ENCODE results near the gene PARN.
"Not testable (repeated sequence)": the region's sequence is repeated elsewhere in the genome, so short reads cannot be mapped to it uniquely, and the experiment has no call there.

PARN gene

DNA sequence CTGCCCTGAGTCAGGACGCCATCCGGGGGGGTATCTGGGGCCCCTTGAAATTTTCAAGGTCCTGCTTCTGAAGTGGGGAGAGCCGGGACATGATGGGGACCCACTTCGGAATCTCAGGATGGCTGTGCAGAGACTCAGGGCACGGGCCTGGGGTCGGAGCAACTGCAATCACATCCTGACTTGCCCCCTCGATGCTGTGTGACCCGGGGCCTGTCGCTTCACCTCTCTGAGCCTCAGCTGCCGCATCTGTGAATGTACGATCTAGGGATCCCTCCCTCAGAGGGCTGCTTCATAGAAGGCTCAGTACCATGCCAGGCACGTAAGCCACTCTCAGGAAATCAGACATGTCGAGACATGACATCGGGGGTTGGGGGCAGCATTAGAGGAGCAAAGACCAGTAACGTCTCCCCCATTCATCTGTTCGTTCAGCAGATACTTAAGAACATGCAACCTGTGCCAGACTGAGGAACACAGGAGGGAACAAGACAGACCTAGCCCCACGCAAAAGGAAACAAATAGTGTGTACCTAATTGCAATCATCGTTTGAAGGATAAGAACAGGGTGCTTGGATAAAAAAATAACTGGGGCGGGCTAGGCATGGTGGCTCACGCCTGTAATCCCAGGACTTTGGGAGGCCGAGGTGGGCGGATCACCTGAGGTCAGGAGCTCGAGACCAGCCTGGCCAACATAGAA, 229.6 kb downstream of the PARN start:
- H3K27ac ChIP-seq = no peak overlapping the region

DNA sequence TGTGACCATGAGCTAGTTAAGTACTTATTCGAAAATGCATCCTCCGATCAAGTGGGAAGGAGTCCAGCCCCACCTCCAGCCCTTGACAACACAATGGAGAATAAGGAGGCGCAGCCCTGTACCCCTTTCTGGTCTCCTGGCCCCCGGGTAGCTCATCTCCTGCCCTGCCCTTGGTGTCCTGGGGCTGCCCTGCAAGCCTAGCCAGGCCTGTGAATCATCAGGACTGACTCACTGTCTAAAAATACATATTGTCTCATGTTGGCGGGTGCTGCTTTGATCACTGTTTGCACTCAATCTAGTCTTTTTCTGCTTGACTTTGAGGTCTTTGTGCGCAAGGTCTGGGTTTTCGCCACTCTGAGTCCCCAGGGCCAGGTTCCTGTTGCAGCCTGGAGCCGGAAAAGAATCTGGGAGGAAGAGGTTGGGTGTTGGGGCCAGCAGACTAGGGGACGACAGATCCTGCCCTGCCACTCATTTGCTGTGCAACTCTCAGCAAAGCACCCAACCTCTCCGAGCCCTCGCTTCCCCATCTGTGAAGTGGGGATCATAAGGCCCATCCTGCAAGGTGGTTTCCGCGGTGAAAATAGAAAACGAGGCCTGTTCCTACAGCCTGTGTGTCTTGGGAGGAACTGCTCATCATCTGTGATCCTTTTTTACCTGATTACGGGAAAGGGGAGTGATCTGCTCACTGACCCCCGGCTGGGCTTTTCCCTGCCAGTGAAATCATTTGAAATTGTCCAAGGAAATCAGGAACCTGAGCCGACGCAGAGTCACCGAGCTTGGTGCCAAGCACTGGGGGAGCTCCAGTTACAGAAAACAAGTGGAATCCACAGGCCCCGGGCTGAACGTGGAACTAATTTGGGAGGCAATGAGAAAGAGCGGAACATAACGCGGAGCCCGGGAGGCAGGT, 230.4 kb downstream of the PARN start:
- no peak for DNase-seq
- Histone ChIP-seq H3K4me3 (ENCODE audit: low read depth, low read length) (no peak overlapping the region), H3K36me3 (no peaks in the 10 kb centered on the region), H3K9me3 (ENCODE audit: severe bottlenecking) (no peaks in the 10 kb centered on the region), H3K27me3 (ENCODE audit: insufficient read depth, low read depth, severe bottlenecking) (no peaks in the 10 kb centered on the region), H3K27ac (no peak overlapping the region)
- TF ChIP-seq, protein P1, sequence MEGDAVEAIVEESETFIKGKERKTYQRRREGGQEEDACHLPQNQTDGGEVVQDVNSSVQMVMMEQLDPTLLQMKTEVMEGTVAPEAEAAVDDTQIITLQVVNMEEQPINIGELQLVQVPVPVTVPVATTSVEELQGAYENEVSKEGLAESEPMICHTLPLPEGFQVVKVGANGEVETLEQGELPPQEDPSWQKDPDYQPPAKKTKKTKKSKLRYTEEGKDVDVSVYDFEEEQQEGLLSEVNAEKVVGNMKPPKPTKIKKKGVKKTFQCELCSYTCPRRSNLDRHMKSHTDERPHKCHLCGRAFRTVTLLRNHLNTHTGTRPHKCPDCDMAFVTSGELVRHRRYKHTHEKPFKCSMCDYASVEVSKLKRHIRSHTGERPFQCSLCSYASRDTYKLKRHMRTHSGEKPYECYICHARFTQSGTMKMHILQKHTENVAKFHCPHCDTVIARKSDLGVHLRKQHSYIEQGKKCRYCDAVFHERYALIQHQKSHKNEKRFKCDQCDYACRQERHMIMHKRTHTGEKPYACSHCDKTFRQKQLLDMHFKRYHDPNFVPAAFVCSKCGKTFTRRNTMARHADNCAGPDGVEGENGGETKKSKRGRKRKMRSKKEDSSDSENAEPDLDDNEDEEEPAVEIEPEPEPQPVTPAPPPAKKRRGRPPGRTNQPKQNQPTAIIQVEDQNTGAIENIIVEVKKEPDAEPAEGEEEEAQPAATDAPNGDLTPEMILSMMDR (IDR thresholded peaks at IDR 0.05; ENCODE audit: low read depth, low read length) = no peak

More for the DNA sequence above, 229.6 kb downstream of the PARN start:
- DNase-seq = peak; percentile 36
- H3K36me3 ChIP-seq = no peaks in the 10 kb centered on the region
- no peaks in the 10 kb centered on the region for H3K9me3 ChIP-seq (ENCODE audit: severe bottlenecking)
- no peaks in the 10 kb centered on the region for H3K27me3 ChIP-seq (ENCODE audit: insufficient read depth, low read depth, severe bottlenecking)
- TF ChIP-seq, protein P1 (IDR thresholded peaks at IDR 0.05; ENCODE audit: low read depth, low read length) = no peak
- H3K4me3 ChIP-seq (ENCODE audit: low read depth, low read length) = no peak overlapping the region

DNA sequence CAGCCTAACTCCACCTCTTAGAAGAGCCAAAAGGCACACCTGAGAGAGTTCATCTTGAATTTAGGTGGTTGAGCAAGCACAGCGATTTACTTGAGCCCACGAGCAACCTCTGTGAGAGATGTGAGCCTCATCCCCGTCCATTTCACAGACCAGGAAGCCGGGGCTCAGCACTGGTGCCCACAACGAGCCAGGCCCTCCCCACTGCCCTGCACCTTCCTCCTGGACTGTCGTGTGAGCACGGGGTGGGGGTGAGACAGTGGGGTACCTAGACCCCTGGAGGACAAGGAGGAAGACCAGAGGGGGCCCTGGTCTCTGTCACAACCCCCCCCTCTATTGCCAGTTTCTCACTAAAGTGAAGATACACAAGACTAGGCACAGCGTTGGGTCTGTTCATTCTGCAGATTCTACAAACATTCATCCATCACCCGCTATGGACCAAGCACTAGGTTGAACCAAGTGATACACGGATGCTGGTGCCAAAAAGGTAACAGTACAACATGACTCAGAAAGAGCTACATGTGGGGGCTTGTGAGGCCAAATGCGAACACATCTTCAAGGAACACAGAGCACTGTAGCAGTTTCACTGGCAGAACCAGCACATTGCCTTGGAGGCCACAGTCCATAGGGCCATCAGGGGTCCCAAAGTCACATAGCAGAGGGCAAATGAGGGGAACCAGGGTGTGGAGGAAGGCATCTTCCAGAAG, 231.9 kb downstream of the PARN start:
- Histone ChIP-seq H3K9me3 (ENCODE audit: severe bottlenecking) (no peaks in the 10 kb centered on the region), H3K27me3 (ENCODE audit: insufficient read depth, low read depth, severe bottlenecking) (no peaks in the 10 kb centered on the region), H3K27ac (no peak overlapping the region), H3K36me3 (no peaks in the 10 kb centered on the region), H3K4me3 (ENCODE audit: low read depth, low read length) (no peak overlapping the region)
- TF ChIP-seq, protein P1 (IDR thresholded peaks at IDR 0.05; ENCODE audit: low read depth, low read length) = no peak
- DNase-seq = no peak

DNA sequence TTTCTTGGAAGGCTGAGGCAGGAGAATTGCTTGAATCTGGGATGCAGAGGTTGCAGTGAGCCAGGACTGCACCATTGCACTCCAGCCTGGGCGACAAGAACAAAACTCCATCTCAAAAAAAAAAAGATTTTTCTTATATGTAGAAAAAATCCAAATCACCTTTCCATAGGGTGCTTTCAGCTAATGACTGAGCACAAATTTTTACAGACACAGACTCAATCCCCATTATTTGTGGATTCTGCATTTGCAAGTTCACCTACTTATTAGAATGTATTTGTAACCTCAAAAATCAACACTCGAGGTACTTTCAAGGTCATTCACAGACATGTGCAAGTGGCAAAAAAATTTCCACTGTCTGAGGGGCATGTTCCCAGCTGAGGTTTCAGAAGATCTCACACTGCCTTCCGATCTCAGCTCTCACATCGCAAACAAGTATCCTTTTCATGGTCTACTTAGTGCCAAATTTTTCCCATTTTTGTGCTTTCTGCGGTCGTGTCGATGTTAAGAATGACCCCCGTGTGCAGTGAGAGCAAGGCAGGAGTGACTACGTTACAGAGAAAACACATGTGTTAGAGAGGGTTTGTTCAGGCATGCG, 234.3 kb downstream of the PARN start:
- H3K27ac ChIP-seq; H3K27me3 ChIP-seq (ENCODE audit: insufficient read depth, low read depth, severe bottlenecking); H3K9me3 ChIP-seq (ENCODE audit: severe bottlenecking); H3K4me3 ChIP-seq (ENCODE audit: low read depth, low read length); H3K36me3 ChIP-seq; DNase-seq: not testable (repeated sequence)

DNA sequence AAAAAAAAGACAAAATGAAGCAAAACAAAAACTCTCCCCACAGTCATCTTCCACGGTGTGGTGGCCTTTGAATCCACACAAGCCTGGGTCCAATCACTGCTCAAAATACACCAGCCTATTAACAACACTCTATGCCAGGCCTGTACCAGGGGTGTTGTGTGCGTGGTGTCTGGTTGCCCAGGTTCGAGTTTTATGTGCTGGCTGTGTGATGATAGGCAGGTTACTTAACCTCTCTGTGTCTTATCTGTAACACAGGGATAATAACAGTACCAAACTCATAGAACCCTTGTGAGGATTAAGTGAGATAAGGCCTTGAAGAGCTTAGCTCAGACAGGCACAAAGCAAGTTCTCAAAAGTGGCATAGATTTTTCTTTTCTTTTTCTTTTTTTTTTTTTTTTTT, 235.2 kb downstream of the PARN start:
- Histone ChIP-seq H3K27me3 (ENCODE audit: insufficient read depth, low read depth, severe bottlenecking) (no peaks in the 10 kb centered on the region), H3K4me3 (ENCODE audit: low read depth, low read length) (no peak overlapping the region), H3K9me3 (ENCODE audit: severe bottlenecking) (no peaks in the 10 kb centered on the region), H3K36me3 (no peaks in the 10 kb centered on the region), H3K27ac (no peak overlapping the region)
- TF ChIP-seq, protein P1 (IDR thresholded peaks at IDR 0.05; ENCODE audit: low read depth, low read length) = no peak
- DNase-seq = no peak
